Keratinocyte (primary cell): Measurements from ENCODE around the gene GRIK2. TPM values are rescaled to one million over a fixed set of nuclear protein-coding genes. Genes with fewer than 3 reads are reported as not detected.

Experiments
- DNase-seq: peaks from one replicate; pipeline ENCODE4 v3.0.0-alpha.2; 2011; ENCODE audit warnings: low read depth, missing footprints, low spot score
- FAIRE-seq: peaks from 2 replicates; lab custom pipeline; 2011; peaks lifted over from hg19 to GRCh38; lab: Jason Lieb, UNC
- H2AFZ ChIP-seq: 2 replicates; pipeline ENCODE4 v1.6.0; 2012; ENCODE audit warnings: low read length, control low read depth, inconsistent platforms; ENCODE audit not compliant: control insufficient read depth
- H3K27ac ChIP-seq: 2 replicates; pipeline ENCODE4 v1.5.1; 2011; ENCODE audit warnings: low read length; ENCODE audit not compliant: control insufficient read depth, insufficient read depth
- H3K27me3 ChIP-seq: 3 replicates; pipeline ENCODE4 v1.6.0; 2011; ENCODE audit warnings: low read length; ENCODE audit not compliant: control insufficient read depth, insufficient read depth; ENCODE audit errors: extremely low read depth
- H3K36me3 ChIP-seq, 2 experiments: 2 replicates in 1 of 2; 3 replicates in 1 of 2; pipeline ENCODE4 v1.5.1; 2011; ENCODE audit warnings: low read length in 2 of 2, mild to moderate bottlenecking in 1 of 2; ENCODE audit not compliant: control insufficient read depth in 2 of 2, insufficient read depth in 2 of 2; ENCODE audit errors: extremely low read depth in 1 of 2
- H3K4me1 ChIP-seq: 3 replicates; pipeline ENCODE4 v1.5.1; 2011; ENCODE audit warnings: low read length; ENCODE audit not compliant: control insufficient read depth, insufficient read depth; ENCODE audit errors: extremely low read depth
- H3K4me2 ChIP-seq: 3 replicates; pipeline ENCODE4 v1.6.0; 2011; ENCODE audit warnings: low read depth, low read length; ENCODE audit not compliant: control insufficient read depth, insufficient read depth; ENCODE audit errors: extremely low read depth
- H3K4me3 ChIP-seq, 3 experiments: fragments of 200-600 bp in 1 of 3; sonication (generic) in 1 of 3; 2 replicates in 2 of 3; 3 replicates in 1 of 3; pipeline ENCODE4 v1.5.1; 2011 to 2016; ENCODE audit warnings: low read length in 3 of 3, mild to moderate bottlenecking in 3 of 3, control low read depth in 2 of 3, inconsistent platforms in 1 of 3, low read depth in 1 of 3, mixed read lengths in 1 of 3, mixed run types in 1 of 3, moderate library complexity in 1 of 3; ENCODE audit not compliant: control insufficient read depth in 2 of 3, insufficient read depth in 2 of 3; ENCODE audit errors: extremely low read depth in 1 of 3
- H3K79me2 ChIP-seq: 2 replicates; pipeline ENCODE4 v1.6.0; 2012; ENCODE audit warnings: low read length; ENCODE audit not compliant: control insufficient read depth, insufficient read depth
- H3K9ac ChIP-seq: 3 replicates; pipeline ENCODE4 v1.6.0; 2011; ENCODE audit warnings: low read length; ENCODE audit not compliant: control insufficient read depth, insufficient read depth; ENCODE audit errors: extremely low read depth
- H3K9me1 ChIP-seq: 3 replicates; pipeline ENCODE4 v1.6.0; 2011; ENCODE audit warnings: low read length; ENCODE audit not compliant: control insufficient read depth, insufficient read depth; ENCODE audit errors: extremely low read depth
- H3K9me3 ChIP-seq: 2 replicates; pipeline ENCODE4 v1.5.1; 2012; ENCODE audit warnings: low read depth, low read length; ENCODE audit not compliant: control insufficient read depth
- H4K20me1 ChIP-seq: 3 replicates; pipeline ENCODE4 v1.6.0; 2011; ENCODE audit warnings: low read length; ENCODE audit not compliant: control insufficient read depth, insufficient read depth; ENCODE audit errors: extremely low read depth
- EZH2 ChIP-seq: IDR thresholded peaks from one replicate; pipeline ENCODE4 v1.6.1; 2012; ENCODE audit warnings: inconsistent platforms, mild to moderate bottlenecking, low read length, moderate library complexity
- dilution Hi-C: fragments of 300-500 bp; cut with MboI; formaldehyde crosslinking; loops from one replicate; pipeline ENCODE4 v1.7.0; 2020; ENCODE audit warnings: low sequenced_read_pairs; ENCODE audit not compliant: extremely low pct_ligation_motif_present
- polyA plus RNA-seq, 5 experiments: library from polyadenylated mRNA; depleted of rRNA in 3 of 5; stranded (reverse) in 3 of 5; stranded (forward) in 1 of 5; unstranded in 1 of 5; fragments of >200 nt; gene quantifications; 1 replicate in 1 of 5; 2 replicates in 3 of 5; 3 replicates in 1 of 5; pipeline versions ENCODE4 v1.2.1 to v1.2.3, GENCODE V29; 2011 to 2012; ENCODE audit warnings: missing spikeins in 2 of 5, low read depth in 1 of 5, low replicate concordance in 1 of 5
- TF ChIP-seq, protein P1 (sequence below), 3 experiments: IDR thresholded peaks in 1 of 3; conservative IDR thresholded peaks in 1 of 3; optimal IDR thresholded peaks in 1 of 3; 2 replicates in 2 of 3; 3 replicates in 1 of 3; pipeline versions ENCODE3 to v1.5.1; 2011; ENCODE audit warnings: low read length in 3 of 3, mild to moderate bottlenecking in 3 of 3, moderate library complexity in 2 of 3, control low read depth in 1 of 3, inconsistent platforms in 1 of 3; ENCODE audit not compliant: insufficient read depth in 2 of 3; ENCODE audit errors: extremely low read depth in 1 of 3

Gene GRIK2
- polyA plus RNA-seq, 1 donor (not counting 4 experiments of a cell fraction or from before 2014, with no cell fraction given) = 0.01 TPM

DNA sequence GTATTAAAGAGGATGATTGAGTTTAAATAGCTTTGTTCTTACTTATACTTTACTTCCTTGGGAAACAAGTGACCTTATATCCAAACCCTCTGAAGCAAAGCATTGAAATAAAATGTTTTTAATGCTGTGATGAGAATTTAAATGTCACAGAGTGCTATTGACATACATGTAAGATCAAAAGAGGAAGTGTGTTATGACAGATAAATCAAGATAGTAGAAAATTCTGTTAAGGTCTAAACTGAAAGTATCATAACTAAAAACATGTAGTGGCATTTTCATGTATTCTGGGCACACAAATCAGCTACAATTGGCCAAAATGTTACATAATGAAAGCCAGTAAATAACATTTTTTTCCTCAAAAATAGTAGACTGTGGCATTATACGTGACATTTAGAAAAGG, 318.0 kb downstream of the GRIK2 start:
- FAIRE-seq = no peak
- H3K27ac ChIP-seq = no peak overlapping the region
- DNase-seq = no peak
- H4K20me1 ChIP-seq = no peaks in the 10 kb centered on the region
- no peaks in the 10 kb centered on the region for H3K36me3 ChIP-seq
- H3K4me1 ChIP-seq = no peaks in the 10 kb centered on the region
- H2AFZ ChIP-seq = no peak overlapping the region
- no peaks in the 10 kb centered on the region for H3K27me3 ChIP-seq
- H3K4me3 ChIP-seq = no peak overlapping the region
- no peak overlapping the region for H3K9ac ChIP-seq
- H3K79me2 ChIP-seq = no peaks in the 10 kb centered on the region
- no peaks in the 10 kb centered on the region for H3K9me1 ChIP-seq
- no peaks in the 10 kb centered on the region for H3K9me3 ChIP-seq
- dilution Hi-C loops = no loop called here
- TF ChIP-seq, protein P1, sequence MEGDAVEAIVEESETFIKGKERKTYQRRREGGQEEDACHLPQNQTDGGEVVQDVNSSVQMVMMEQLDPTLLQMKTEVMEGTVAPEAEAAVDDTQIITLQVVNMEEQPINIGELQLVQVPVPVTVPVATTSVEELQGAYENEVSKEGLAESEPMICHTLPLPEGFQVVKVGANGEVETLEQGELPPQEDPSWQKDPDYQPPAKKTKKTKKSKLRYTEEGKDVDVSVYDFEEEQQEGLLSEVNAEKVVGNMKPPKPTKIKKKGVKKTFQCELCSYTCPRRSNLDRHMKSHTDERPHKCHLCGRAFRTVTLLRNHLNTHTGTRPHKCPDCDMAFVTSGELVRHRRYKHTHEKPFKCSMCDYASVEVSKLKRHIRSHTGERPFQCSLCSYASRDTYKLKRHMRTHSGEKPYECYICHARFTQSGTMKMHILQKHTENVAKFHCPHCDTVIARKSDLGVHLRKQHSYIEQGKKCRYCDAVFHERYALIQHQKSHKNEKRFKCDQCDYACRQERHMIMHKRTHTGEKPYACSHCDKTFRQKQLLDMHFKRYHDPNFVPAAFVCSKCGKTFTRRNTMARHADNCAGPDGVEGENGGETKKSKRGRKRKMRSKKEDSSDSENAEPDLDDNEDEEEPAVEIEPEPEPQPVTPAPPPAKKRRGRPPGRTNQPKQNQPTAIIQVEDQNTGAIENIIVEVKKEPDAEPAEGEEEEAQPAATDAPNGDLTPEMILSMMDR (optimal IDR thresholded peaks at IDR 0.05 in 1 of 3, IDR thresholded peaks at IDR 0.05 in 1 of 3, conservative IDR thresholded peaks at IDR 0.05 in 1 of 3; ENCODE audit: extremely low read depth in 1 of 3, insufficient read depth in 2 of 3, low read length in 3 of 3) = no peak
- TF ChIP-seq EZH2 = no peak
- no peak overlapping the region for H3K4me2 ChIP-seq

DNA sequence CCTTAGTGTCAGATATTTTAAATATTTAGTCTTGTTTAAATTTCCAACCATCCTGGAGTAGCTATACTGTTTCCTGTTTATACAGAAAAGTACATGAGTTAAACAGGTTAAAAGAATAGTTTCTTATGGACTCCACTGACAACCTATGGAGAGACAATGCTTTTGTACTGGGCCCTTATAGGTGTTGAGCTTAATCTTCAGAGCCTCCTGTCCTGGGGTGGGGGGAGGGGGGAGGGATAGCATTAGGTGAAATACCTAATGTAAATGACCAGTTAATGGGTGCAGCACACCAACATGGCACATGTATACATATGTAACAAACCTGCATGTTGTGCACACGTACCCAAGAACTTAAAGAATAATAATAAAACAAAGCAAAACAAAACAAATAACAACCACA, 322.9 kb downstream of the GRIK2 start:
- Histone ChIP-seq H3K36me3 (no peaks in the 10 kb centered on the region), H3K79me2 (no peaks in the 10 kb centered on the region), H3K4me3 (no peak overlapping the region), H3K4me2 (no peak overlapping the region), H3K27ac (no peak overlapping the region), H3K9ac (no peak overlapping the region), H3K4me1 (no peaks in the 10 kb centered on the region), H3K9me3 (no peaks in the 10 kb centered on the region), H2AFZ (no peak overlapping the region), H3K27me3 (no peaks in the 10 kb centered on the region), H4K20me1 (no peaks in the 10 kb centered on the region), H3K9me1 (no peaks in the 10 kb centered on the region)
- dilution Hi-C loops = no loop called here
- no peak for FAIRE-seq
- no peak for DNase-seq
- TF ChIP-seq EZH2 = no peak

DNA sequence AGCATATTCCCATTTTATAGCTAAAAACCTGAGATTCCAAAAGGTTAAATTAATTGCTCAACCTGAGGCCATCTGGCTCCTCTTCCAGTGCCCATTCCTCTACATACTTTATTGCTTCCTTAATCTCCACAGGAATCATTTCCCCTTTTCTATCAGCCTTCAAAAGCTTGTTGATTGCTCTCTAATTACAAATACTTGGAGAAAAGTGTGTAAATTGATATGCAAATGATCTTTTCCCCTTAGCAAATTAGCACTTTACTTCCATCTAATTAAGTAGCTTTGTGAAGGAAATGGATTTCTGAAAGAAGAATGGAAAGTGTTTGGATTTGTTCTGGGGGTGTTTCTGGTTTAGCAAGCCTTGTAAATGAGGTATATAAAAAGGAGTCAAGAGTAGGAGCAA, 323.3 kb downstream of the GRIK2 start:
- DNase-seq (no peak), FAIRE-seq (no peak)
- no peaks in the 10 kb centered on the region for H3K27me3 ChIP-seq
- H3K4me2 ChIP-seq = no peak overlapping the region
- H3K9me3 ChIP-seq = no peaks in the 10 kb centered on the region
- no peak overlapping the region for H3K4me3 ChIP-seq
- no peaks in the 10 kb centered on the region for H3K4me1 ChIP-seq
- no peaks in the 10 kb centered on the region for H3K36me3 ChIP-seq
- TF ChIP-seq EZH2 = no peak
- TF ChIP-seq, protein P1 (optimal IDR thresholded peaks at IDR 0.05 in 1 of 3, IDR thresholded peaks at IDR 0.05 in 1 of 3, conservative IDR thresholded peaks at IDR 0.05 in 1 of 3; ENCODE audit: extremely low read depth in 1 of 3, insufficient read depth in 2 of 3, low read length in 3 of 3) = no peak
- no peak overlapping the region for H3K9ac ChIP-seq
- no peaks in the 10 kb centered on the region for H4K20me1 ChIP-seq
- H3K27ac ChIP-seq = no peak overlapping the region
- dilution Hi-C loops = no loop called here
- no peaks in the 10 kb centered on the region for H3K79me2 ChIP-seq
- H2AFZ ChIP-seq = no peak overlapping the region
- no peaks in the 10 kb centered on the region for H3K9me1 ChIP-seq
